HG02884 (cell line): ENCODE results near the gene ADAMTS14.

Experiments
- ATAC-seq: cut with Tn5 transposase; IDR thresholded peaks from one replicate; pipeline ENCODE4 v1.9.1; 2021; ENCODE audit warnings: mild to moderate bottlenecking, moderate library complexity; ENCODE audit not compliant: unreplicated experiment

ADAMTS14 gene

GRCh38 chr10:70781461-70782051, 109.2 kb downstream of the ADAMTS14 start:
- no peak for ATAC-seq

- no peak for ATAC-seq
Observed at GRCh38 chr10:70782086-70782745, 109.9 kb downstream of the ADAMTS14 start.

- ATAC-seq = no peak
Observed at GRCh38 chr10:70782746-70783680, 110.7 kb downstream of the ADAMTS14 start.

- no peak for ATAC-seq
Observed at GRCh38 chr10:70784016-70784415, 111.7 kb downstream of the ADAMTS14 start.

GRCh38 chr10:70784471-70784870, 112.2 kb downstream of the ADAMTS14 start:
- no peak for ATAC-seq

GRCh38 chr10:70785190-70785589, 112.9 kb downstream of the ADAMTS14 start, which contains the start of gene TBATA:
TBATA (minus strand) TSS chr10:70785377; CDS start chr10:70783379, 1,998 bp downstream.
- ATAC-seq = no peak

GRCh38 chr10:70786799-70787415, 114.6 kb downstream of the ADAMTS14 start:
- no peak for ATAC-seq

GRCh38 chr10:70791386-70792039, 119.2 kb downstream of the ADAMTS14 start:
- ATAC-seq = no peak

- ATAC-seq = no peak
Observed at GRCh38 chr10:70795613-70796012, 123.3 kb downstream of the ADAMTS14 start.

GRCh38 chr10:70797840-70798239, 125.5 kb downstream of the ADAMTS14 start:
- no peak for ATAC-seq

- no peak for ATAC-seq
Observed at GRCh38 chr10:70799124-70799523, 126.8 kb downstream of the ADAMTS14 start.

- no peak for ATAC-seq
Observed at GRCh38 chr10:70801854-70802253, 129.5 kb downstream of the ADAMTS14 start.

- ATAC-seq = no peak
Observed at GRCh38 chr10:70803775-70804420, 131.6 kb downstream of the ADAMTS14 start.

GRCh38 chr10:70804421-70804808, 132.1 kb downstream of the ADAMTS14 start:
- ATAC-seq = no peak

GRCh38 chr10:70805619-70806215, 133.4 kb downstream of the ADAMTS14 start:
- no peak for ATAC-seq

GRCh38 chr10:70806841-70807240, 134.5 kb downstream of the ADAMTS14 start:
- no peak for ATAC-seq

GRCh38 chr10:70807556-70807955, 135.2 kb downstream of the ADAMTS14 start:
- no peak for ATAC-seq

GRCh38 chr10:70809011-70809611, 136.8 kb downstream of the ADAMTS14 start:
- ATAC-seq = no peak

- ATAC-seq = no peak
Observed at GRCh38 chr10:70809726-70810125, 137.4 kb downstream of the ADAMTS14 start.
